HT-29 (cell line): ENCODE data around the gene CLDN7. TPM values are rescaled to one million over a fixed set of nuclear protein-coding genes. Genes with fewer than 3 reads are reported as not detected.
A peak's percentile ranks its signal among the peaks of the same experiment; 100 is the strongest.

ENCODE experiments used
- DNase-seq: peaks from one replicate; pipeline ENCODE4 v3.0.0-alpha.2; 2015; ENCODE audit warnings: low spot score
- total RNA-seq: library from RNA; depleted of rRNA; stranded (reverse); fragments of >200 nt; shearing (Covaris generic); gene quantifications from 2 replicates; pipeline ENCODE4 v1.2.3, GENCODE V29; 2014

Gene CLDN7
- total RNA-seq, 1 experiment from 2014 or later: 429 TPM

DNA sequence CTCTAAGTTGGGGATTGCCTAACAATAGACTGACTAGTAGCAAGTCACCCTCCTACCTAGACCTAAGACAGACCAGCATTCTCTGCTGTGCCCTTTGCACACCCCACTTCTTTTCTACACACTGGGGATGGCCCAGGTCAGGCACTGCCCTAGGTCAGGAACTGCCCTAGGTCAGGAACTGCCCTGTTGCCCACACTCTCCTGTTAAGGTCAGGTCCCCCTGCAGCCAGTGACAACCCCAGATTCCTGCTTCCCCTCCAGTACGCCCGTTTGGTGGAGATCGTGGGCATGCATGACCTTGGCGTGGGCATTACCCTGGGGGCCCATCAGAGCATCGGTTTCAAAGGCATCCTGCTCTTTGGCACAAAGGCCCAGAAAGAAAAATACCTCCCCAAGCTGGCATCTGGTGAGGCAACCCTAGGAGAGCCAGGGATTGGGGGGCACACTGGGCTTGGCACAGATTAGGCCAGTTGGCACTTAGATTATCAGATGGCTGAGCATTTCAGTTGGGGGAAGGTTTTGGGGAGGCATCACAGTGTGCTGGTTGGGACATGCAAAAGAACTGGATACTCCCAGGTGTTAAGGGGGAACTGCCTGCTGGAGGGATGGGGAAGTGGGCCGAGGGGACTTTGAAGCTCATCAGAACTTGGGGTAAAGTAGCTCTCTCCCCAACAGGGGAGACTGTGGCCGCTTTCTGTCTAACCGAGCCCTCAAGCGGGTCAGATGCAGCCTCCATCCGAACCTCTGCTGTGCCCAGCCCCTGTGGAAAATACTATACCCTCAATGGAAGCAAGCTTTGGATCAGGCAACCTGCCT lies 40.8 kb downstream of the CLDN7 start:
- DNase-seq: no peak

DNA sequence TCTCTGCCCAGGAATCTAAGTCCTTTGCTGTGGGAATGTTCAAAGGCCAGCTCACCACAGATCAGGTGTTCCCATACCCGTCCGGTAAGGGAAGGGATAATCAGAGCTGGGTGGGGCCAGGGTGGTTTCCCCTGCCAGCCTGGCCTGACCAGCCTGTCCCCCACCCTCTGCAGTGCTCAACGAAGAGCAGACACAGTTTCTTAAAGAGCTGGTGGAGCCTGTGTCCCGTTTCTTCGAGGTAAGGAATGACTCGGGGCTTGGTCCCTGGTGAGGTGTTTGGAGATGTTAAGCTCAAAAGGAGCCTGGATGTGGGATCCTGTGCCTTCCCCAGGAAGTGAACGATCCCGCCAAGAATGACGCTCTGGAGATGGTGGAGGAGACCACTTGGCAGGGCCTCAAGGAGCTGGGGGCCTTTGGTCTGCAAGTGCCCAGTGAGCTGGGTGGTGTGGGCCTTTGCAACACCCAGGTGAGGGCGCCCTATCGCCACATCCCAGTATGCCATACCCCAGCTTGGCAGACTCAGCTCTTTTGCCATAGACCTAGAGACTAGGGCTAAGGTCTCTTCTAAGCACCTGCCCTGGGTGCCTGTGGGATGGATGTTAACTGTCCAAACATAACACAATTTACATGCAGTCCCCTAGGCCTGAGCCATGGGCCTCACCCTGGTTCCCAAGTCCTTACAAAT lies 41.5 kb downstream of the CLDN7 start:
- peak; percentile 58 for DNase-seq

DNA sequence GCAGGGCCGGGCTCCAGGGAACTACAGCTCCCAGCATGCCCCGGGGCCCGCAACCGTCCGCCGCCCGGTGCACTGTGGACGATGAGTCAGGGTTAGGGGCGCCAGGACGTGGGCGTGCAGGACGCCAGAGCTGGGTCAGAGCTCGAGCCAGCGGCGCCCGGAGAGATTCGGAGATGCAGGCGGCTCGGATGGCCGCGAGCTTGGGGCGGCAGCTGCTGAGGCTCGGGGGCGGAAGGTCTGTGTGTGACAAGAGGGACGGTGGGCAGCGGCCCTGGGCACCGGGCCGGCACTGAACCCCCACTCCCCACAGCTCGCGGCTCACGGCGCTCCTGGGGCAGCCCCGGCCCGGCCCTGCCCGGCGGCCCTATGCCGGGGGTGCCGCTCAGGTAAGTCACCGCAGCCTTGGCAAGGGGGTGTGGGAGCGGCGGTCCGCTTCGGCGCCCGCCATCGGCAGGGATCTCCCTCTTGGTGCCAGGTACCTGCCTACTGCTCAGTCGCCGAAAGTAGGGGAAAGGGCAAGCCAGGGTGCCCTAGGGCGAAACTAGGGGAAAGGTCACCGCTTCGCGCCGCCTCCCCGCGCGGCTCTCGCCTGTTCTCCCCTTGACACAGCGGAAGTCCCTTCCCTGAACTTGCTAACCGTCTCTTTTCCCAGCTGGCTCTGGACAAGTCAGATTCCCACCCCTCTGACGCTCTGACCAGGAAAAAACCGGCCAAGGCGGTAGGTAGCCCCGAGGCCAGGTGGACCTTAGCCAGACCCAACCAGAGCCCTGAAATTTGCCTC lies 42.3 kb downstream of the CLDN7 start, which contains the start of the genes ACADVL and DLG4:
Gene ACADVL, plus strand, starts transcription at position 127 of the 781 bp plus-strand sequence. Its CDS starts 47 bp downstream, at position 174.
Gene DLG4, minus strand, starts transcription at position 25 of the 781 bp plus-strand sequence.
- DNase-seq: peak; percentile 75

DNA sequence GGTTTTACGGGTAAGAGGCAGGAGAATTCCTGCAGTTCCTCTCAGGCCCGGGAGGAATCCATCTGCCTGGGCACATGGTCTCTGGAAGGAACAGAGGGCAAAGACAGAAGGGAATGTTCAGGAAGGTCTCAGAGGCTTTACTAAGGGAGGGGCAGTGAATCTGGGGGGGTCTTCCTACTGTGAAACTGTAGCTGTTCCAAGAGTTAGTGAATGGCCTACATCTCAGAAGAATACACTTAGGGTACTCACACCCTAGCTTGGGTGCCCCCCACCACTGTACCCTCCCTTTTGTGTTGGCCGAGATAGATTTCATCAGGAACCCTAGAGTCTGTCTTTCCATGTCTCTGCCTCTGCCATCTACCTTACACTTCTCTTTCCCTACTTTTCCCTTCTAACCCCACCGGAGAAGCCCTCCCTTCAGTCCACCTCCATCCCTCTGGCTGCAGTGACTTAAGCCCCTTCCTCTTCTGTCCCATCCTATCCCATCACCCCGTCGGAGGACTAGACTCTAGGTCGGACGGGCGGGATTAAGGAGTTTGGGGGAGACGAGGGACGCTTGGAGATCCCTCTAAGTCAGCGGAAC lies 43.0 kb downstream of the CLDN7 start:
- no peak for DNase-seq

DNA sequence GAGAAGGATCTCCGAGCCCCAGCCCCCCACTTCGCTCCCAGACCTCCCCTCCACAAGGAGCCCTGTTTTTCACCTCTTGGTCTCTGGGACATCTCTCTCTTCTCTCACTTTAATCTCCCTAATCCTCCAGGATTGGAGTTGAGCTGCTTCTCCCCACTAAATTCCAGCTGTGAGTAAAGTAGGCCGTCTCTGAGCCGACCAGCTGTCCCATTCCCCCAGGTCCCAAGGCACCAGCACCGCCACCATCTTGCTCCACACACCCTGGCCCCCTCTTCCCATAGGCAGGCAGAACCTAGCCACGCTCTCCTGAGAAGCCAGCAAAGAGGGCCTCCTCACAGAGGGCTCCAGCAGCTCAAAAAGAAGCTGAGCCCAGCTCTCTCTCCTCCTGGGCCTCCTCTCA lies 43.5 kb downstream of the CLDN7 start:
- DNase-seq: no peak

GRCh38 chr17:7218166-7218565 lies 44.1 kb downstream of the CLDN7 start:
- DNase-seq: no peak

GRCh38 chr17:7217113-7217987 lies 44.9 kb downstream of the CLDN7 start:
- DNase-seq: no peak

DNA sequence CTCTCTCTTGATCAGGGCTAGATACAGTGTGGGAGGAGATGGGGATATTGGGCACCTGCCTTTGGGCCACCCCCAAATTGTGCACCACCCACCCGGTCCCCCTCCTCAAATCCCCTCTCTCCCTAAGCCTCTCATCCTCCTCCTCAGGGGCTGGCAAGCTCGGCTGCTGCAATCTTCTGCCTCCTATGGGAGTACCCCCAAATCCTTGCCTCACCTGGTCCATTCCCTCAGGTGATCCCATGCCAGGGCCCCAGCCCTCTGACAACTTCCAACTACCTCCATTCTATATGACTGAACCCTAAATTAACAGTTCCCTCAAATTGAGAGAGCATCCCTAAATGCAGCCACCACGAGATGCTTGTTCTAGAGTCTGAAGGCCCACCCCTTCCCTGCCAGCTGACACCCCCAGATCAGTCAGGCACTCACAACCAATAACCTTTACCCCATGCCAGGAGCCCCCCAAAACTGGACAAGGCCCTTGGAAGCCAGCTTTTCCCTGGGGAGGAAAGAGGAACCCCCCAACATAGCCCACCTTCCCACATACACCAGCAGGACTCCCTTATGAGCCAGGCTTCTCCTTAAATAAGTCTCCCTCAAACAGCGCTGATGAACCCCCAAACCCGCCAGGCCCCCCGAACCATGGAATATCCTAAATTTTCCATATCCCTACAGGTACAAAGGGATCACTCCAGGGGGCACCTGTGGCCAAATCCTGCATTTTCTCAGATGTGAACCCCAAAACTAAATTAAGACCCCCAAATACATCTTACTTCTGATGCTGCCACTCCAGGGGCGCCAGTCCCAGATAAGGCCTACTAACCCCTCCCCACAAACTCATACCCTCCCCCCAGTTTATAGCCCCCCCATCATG lies 45.8 kb downstream of the CLDN7 start:
- no peak for DNase-seq

GRCh38 chr17:7215652-7216180 lies 46.6 kb downstream of the CLDN7 start:
- DNase-seq: no peak

- DNase-seq: no peak
These were observed 47.1 kb downstream of the CLDN7 start for GRCh38 chr17:7215136-7215638.

DNA sequence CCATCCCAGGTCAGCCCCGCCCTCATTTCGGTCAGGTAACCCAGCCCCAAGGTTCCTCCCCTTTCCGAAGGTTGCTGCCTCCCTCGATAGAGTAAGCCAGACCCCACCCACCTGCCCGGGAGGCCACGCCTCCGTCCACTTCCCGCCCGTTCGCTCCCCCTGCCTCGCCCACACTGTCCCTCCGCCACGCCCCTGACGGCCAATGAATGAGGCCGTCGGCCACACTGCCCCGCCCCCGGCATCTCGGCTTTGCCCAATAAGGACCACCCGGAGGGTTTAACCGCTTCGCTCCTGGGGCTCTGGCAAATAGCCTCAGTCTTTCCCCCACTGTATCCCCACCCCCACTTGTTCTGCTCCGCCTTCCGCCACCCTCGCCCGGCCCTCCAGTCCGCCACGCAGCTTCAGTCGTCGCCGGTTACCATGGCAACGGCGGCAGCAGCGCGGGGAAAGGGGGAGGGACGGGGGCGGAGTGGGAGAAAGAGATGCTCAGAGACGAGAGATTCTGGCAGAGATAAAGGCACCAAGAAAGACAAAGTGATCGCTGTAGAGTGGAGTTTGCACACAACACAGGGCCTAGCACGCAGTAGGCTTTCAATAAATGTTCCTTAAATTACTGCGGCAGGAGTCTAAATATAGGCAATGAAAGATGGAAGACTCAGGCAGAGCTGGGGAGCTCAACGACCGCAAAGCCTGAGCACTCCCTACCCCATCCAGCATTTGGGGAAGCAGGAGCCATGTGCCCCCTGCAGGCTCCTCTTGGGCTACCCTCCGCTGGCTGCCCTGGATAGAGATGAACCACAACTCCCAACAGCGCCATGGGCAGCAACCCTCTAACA lies 47.8 kb downstream of the CLDN7 start:
- peak; percentile 89 for DNase-seq

GRCh38 chr17:7213895-7214299 lies 48.4 kb downstream of the CLDN7 start:
- DNase-seq: peak; percentile 67

- DNase-seq: no peak
These were observed 50.6 kb downstream of the CLDN7 start for GRCh38 chr17:7211491-7212273.
